Astrocyte (in vitro differentiated cells and primary cell): ENCODE data around the gene PDGFA. TPM values are rescaled to one million over a fixed set of nuclear protein-coding genes. Genes with fewer than 3 reads are reported as not detected.

Experiments
- DNase-seq: peaks from one replicate; pipeline ENCODE4 v3.0.0-alpha.2; 2010; ENCODE audit warnings: low read depth
- FAIRE-seq: peaks from 2 replicates; lab custom pipeline; 2011; peaks lifted over from hg19 to GRCh38; lab: Jason Lieb, UNC
- H2AFZ ChIP-seq: 2 replicates; pipeline ENCODE4 v1.6.0; 2012; ENCODE audit warnings: low read depth, low read length, inconsistent platforms
- H3K27ac ChIP-seq: 2 replicates; pipeline ENCODE4 v1.5.1; 2011; ENCODE audit warnings: low read depth, low read length, inconsistent platforms
- H3K27me3 ChIP-seq: 2 replicates; pipeline ENCODE4 v1.6.0; 2011; ENCODE audit warnings: low read length, inconsistent platforms; ENCODE audit not compliant: insufficient read depth
- H3K36me3 ChIP-seq: 2 replicates; pipeline ENCODE4 v1.5.1; 2011; ENCODE audit warnings: low read length, inconsistent platforms; ENCODE audit not compliant: insufficient read depth
- H3K4me1 ChIP-seq: 2 replicates; pipeline ENCODE4 v1.5.1; 2011; ENCODE audit warnings: low read length, inconsistent platforms; ENCODE audit not compliant: insufficient read depth
- H3K4me2 ChIP-seq: 2 replicates; pipeline ENCODE4 v1.6.0; 2012; ENCODE audit warnings: low read length, inconsistent platforms
- H3K4me3 ChIP-seq: 2 replicates; pipeline ENCODE4 v1.5.1; 2011; ENCODE audit warnings: low read depth, mild to moderate bottlenecking, low read length, inconsistent platforms; ENCODE audit not compliant: insufficient read depth
- H3K79me2 ChIP-seq: 2 replicates; pipeline ENCODE4 v1.6.0; 2012; ENCODE audit warnings: mild to moderate bottlenecking, low read length, inconsistent platforms; ENCODE audit not compliant: insufficient read depth
- H3K9ac ChIP-seq: 2 replicates; pipeline ENCODE4 v1.6.0; 2012; ENCODE audit warnings: mild to moderate bottlenecking, low read length, inconsistent platforms
- H3K9me3 ChIP-seq: 2 replicates; pipeline ENCODE4 v1.5.1; 2012; ENCODE audit warnings: low read depth, mild to moderate bottlenecking, low read length, inconsistent platforms; ENCODE audit not compliant: insufficient read depth
- H4K20me1 ChIP-seq: 2 replicates; pipeline ENCODE4 v1.6.0; 2012; ENCODE audit warnings: low read length, inconsistent platforms; ENCODE audit not compliant: insufficient read depth
- H3K27ac Mint-ChIP-seq: one replicate; pipeline ENCODE4 v1.8.0; 2021; ENCODE audit warnings: mild to moderate bottlenecking, mixed read lengths; ENCODE audit not compliant: unreplicated experiment
- H3K27me3 Mint-ChIP-seq: one replicate; pipeline ENCODE4 v1.8.0; 2021; ENCODE audit warnings: low read depth, mixed read lengths; ENCODE audit not compliant: unreplicated experiment
- H3K36me3 Mint-ChIP-seq: one replicate; pipeline ENCODE4 v1.8.0; 2021; ENCODE audit warnings: low read depth, mixed read lengths; ENCODE audit not compliant: unreplicated experiment
- H3K4me1 Mint-ChIP-seq: one replicate; pipeline ENCODE4 v1.8.0; 2021; ENCODE audit warnings: low read depth, mixed read lengths; ENCODE audit not compliant: unreplicated experiment
- H3K4me3 Mint-ChIP-seq: one replicate; pipeline ENCODE4 v1.8.0; 2021; ENCODE audit warnings: mild to moderate bottlenecking, moderate library complexity, mixed read lengths; ENCODE audit not compliant: unreplicated experiment
- H3K9me3 Mint-ChIP-seq: one replicate; pipeline ENCODE4 v1.8.0; 2021; ENCODE audit warnings: mild to moderate bottlenecking, mixed read lengths; ENCODE audit not compliant: unreplicated experiment
- CTCF ChIP-seq: IDR thresholded peaks from 2 replicates; pipeline ENCODE4 v1.5.1; 2011; ENCODE audit warnings: low read depth, mild to moderate bottlenecking, inconsistent platforms, low read length, moderate library complexity; ENCODE audit not compliant: insufficient read depth
- EZH2 ChIP-seq: IDR thresholded peaks from 2 replicates; pipeline ENCODE4 v1.6.1; 2012; ENCODE audit warnings: mild to moderate bottlenecking, low read length, inconsistent platforms; ENCODE audit not compliant: insufficient read depth
- total RNA-seq: library from RNA; stranded (reverse); gene quantifications from 2 replicates; pipeline ENCODE4 v1.2.1, GENCODE V29; 2021

The PDGFA gene
- total RNA-seq, 1 donor from 2014 or later: 47.1 TPM

- no peak for TF ChIP-seq EZH2
- H3K4me1 Mint-ChIP-seq: peaks cover 14% of the 10 kb centered on the region
- H3K9ac ChIP-seq: no peak overlapping the region
- peaks cover 6% of the 10 kb centered on the region for H3K27me3 Mint-ChIP-seq
- FAIRE-seq (no peak), DNase-seq (peak; percentile 55)
- H3K36me3 Mint-ChIP-seq: peaks cover 2% of the 10 kb centered on the region
- no peaks in the 10 kb centered on the region for H3K79me2 ChIP-seq
- peaks cover 3% of the 10 kb centered on the region for H3K9me3 ChIP-seq
- no peak overlapping the region for H2AFZ ChIP-seq
- H3K4me3 Mint-ChIP-seq: no peak overlapping the region
- no peaks in the 10 kb centered on the region for H4K20me1 ChIP-seq
- H3K27ac ChIP-seq: peak overlapping the region; percentile 33
- no peak overlapping the region for H3K27ac Mint-ChIP-seq
- H3K4me1 ChIP-seq: peaks cover 25% of the 10 kb centered on the region
- H3K27me3 ChIP-seq: no peaks in the 10 kb centered on the region
- H3K36me3 ChIP-seq: no peaks in the 10 kb centered on the region
- no peak overlapping the region for H3K4me3 ChIP-seq
- peak overlapping the region; percentile 32 for H3K4me2 ChIP-seq
- H3K9me3 Mint-ChIP-seq: peaks cover 18% of the 10 kb centered on the region
Observed at GRCh38 chr7:468681-469562, 50.7 kb downstream of the PDGFA start.

- H3K27ac ChIP-seq: no peak overlapping the region
- no peaks in the 10 kb centered on the region for H3K79me2 ChIP-seq
- no peaks in the 10 kb centered on the region for H3K27me3 ChIP-seq
- H3K36me3 ChIP-seq: no peaks in the 10 kb centered on the region
- Mint-ChIP-seq H3K36me3 (peaks cover 2% of the 10 kb centered on the region), H3K9me3 (peaks cover 18% of the 10 kb centered on the region), H3K4me1 (peaks cover 14% of the 10 kb centered on the region), H3K27me3 (peaks cover 6% of the 10 kb centered on the region), H3K27ac (peak overlapping the region; percentile 76), H3K4me3 (no peak overlapping the region)
- DNase-seq (no peak), FAIRE-seq (no peak)
- H3K4me1 ChIP-seq: peaks cover 25% of the 10 kb centered on the region
- H3K4me3 ChIP-seq: no peak overlapping the region
- H2AFZ ChIP-seq: no peak overlapping the region
- no peaks in the 10 kb centered on the region for H4K20me1 ChIP-seq
- TF ChIP-seq EZH2: no peak
- no peak for TF ChIP-seq CTCF
- no peak overlapping the region for H3K4me2 ChIP-seq
- peaks cover 3% of the 10 kb centered on the region for H3K9me3 ChIP-seq
- no peak overlapping the region for H3K9ac ChIP-seq
Observed at GRCh38 chr7:467856-468545, 51.6 kb downstream of the PDGFA start.

- Mint-ChIP-seq H3K36me3 (peaks cover 2% of the 10 kb centered on the region), H3K9me3 (peaks cover 18% of the 10 kb centered on the region), H3K27ac (no peak overlapping the region), H3K27me3 (peaks cover 6% of the 10 kb centered on the region), H3K4me3 (no peak overlapping the region), H3K4me1 (peaks cover 12% of the 10 kb centered on the region)
- TF ChIP-seq CTCF: no peak
- no peak for TF ChIP-seq EZH2
- H3K36me3 ChIP-seq: no peaks in the 10 kb centered on the region
- H3K9me3 ChIP-seq: peaks cover 1% of the 10 kb centered on the region
- no peaks in the 10 kb centered on the region for H3K27me3 ChIP-seq
- H4K20me1 ChIP-seq: no peaks in the 10 kb centered on the region
- H3K9ac ChIP-seq: no peak overlapping the region
- H3K4me2 ChIP-seq: no peak overlapping the region
- FAIRE-seq: no peak
- DNase-seq: no peak
- peaks cover 24% of the 10 kb centered on the region for H3K4me1 ChIP-seq
- no peak overlapping the region for H3K4me3 ChIP-seq
- no peak overlapping the region for H3K27ac ChIP-seq
- H3K79me2 ChIP-seq: no peaks in the 10 kb centered on the region
- H2AFZ ChIP-seq: no peak overlapping the region
Observed at GRCh38 chr7:467393-467828, 52.2 kb downstream of the PDGFA start.
